Measurements from ENCODE around the gene TMPRSS3.

The TMPRSS3 gene

DNA sequence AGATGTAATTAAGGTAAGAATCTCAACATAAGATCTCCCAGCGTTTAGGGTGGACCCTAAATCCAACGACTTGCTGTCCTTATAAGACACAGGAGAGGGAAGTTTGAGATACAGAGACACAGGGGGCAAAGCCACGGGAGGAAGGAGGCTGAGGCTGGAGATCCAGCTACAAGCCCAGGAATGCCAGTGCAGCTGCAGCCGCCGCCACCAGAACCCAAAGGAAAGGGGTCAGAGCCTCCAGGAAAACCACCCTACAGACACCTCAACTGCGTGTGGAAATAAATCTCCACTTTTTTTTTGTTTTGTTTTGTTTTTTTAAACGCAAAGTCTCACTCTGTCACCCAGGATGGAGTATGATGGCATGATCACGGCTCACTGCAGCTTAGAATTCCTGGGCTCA lies 17.4 kb downstream of the TMPRSS3 start:
- TF ChIP-seq, protein P1, sequence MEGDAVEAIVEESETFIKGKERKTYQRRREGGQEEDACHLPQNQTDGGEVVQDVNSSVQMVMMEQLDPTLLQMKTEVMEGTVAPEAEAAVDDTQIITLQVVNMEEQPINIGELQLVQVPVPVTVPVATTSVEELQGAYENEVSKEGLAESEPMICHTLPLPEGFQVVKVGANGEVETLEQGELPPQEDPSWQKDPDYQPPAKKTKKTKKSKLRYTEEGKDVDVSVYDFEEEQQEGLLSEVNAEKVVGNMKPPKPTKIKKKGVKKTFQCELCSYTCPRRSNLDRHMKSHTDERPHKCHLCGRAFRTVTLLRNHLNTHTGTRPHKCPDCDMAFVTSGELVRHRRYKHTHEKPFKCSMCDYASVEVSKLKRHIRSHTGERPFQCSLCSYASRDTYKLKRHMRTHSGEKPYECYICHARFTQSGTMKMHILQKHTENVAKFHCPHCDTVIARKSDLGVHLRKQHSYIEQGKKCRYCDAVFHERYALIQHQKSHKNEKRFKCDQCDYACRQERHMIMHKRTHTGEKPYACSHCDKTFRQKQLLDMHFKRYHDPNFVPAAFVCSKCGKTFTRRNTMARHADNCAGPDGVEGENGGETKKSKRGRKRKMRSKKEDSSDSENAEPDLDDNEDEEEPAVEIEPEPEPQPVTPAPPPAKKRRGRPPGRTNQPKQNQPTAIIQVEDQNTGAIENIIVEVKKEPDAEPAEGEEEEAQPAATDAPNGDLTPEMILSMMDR (IDR thresholded peaks at IDR 0.05; ENCODE audit: borderline replicate concordance, insufficient read depth, low read depth, low read length) = no peak
- no peak overlapping the region for H3K4me3 ChIP-seq (ENCODE audit: low read depth, low read length)

DNA sequence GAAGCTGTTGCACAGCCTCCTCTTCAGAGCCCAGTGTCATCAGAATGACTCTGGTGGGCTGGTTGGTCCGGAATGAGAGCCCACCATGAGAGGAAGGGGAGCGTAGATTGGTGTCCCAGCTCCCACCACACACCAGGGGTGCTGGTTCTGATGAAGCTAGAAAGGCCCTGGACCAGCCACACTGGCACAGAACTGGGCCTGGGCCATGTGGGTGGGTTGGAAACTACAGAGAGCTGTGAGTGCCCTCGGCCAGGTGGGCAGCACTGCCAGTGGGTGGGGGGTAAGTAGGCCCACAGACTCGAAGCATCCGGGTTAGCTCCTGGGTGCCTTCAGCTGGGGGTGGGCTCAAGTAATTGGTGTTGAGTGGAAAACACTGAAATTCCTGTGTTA lies 17.9 kb downstream of the TMPRSS3 start:
- no peak overlapping the region for H3K4me3 ChIP-seq (ENCODE audit: low read depth, low read length)
- TF ChIP-seq, protein P1 (IDR thresholded peaks at IDR 0.05; ENCODE audit: borderline replicate concordance, insufficient read depth, low read depth, low read length) = no peak

DNA sequence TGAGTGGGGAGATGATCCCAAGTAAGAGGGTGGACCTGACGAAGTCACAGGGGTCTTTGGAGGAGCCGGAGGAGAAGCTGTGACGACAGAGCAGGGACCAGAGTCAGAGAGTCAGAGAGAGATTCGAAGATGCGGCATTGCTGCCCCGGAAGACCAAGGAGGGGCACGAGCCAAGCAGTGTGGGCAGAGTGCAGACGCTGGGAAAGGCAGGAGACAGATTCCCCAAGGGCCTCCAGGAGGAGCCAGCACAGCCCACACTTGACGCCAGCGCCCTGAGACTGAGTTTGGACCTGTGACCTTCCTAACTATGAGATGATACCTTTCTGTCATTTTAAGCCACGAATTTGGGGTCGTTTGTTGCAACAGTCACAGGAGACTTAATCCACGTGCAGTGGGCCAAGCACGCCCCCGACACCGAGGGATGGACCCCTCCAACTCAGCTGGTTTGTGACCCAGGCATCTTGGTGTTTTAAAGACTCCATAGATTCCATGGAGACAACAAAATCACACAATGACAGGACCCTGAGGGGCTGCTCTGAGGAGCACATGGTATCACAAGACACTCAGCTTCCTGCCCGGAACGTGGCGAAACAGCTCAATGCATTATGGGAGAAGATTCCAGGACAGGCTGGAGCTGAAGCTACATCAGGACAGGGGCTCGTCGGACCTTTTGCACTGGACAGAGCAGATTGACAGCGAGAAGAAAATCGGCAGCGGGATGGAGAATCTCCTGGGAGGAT lies 18.5 kb downstream of the TMPRSS3 start:
- TF ChIP-seq, protein P1 (IDR thresholded peaks at IDR 0.05; ENCODE audit: borderline replicate concordance, insufficient read depth, low read depth, low read length) = no peak
- H3K4me3 ChIP-seq (ENCODE audit: low read depth, low read length) = no peak overlapping the region

DNA sequence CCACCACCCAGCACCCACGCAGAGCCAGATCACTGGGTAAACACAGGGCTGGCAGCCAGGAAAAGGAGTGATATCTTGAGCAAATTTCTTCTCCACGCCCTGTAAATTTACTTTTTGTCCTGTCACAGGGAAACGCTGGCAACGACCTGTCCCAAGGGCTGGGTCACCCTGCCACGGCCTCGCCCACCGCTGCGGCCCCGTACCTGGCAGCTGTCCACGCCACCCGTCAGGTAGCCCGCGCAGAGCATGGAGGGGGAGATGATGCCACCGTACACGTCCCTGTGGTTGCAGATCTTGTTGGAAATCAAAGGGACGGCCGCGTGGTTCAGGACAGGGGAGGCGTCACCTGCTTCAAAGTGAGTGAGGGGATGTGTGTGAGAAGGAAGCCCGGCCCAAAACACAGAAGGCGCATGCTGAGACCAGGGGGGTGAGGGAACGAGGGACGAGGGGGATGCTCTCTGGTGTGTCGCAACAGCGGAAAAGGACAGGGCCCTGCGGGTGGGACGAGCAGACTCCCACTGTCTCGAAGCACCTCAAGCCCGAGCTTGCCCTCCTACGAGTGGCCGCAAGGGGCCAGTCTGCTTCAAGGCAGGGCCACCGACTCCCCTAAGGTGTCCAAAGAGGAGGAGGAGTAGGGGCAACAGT lies 19.4 kb downstream of the TMPRSS3 start:
- TF ChIP-seq, protein P1 (IDR thresholded peaks at IDR 0.05; ENCODE audit: borderline replicate concordance, insufficient read depth, low read depth, low read length) = no peak
- H3K4me3 ChIP-seq (ENCODE audit: low read depth, low read length) = no peak overlapping the region

DNA sequence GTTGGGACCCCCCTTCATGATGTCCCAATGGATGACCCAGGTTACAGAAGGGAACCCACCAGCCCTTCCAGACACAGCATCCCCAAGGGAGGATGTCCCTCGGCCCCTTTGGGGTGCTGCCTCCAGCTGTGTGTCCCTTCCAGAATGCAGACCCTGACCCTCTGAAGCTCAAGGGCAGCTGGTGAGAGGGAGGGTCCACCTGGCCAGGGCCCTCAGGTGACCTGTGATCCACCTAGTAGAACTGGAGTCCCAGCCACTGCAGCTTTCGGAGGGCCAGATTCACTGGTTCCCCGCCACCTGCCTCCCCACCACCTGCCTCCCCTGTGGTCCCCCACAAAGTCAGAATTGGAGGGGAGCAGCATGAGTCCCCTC lies 19.9 kb downstream of the TMPRSS3 start:
- TF ChIP-seq, protein P1 (IDR thresholded peaks at IDR 0.05; ENCODE audit: borderline replicate concordance, insufficient read depth, low read depth, low read length) = no peak
- no peak overlapping the region for H3K4me3 ChIP-seq (ENCODE audit: low read depth, low read length)

DNA sequence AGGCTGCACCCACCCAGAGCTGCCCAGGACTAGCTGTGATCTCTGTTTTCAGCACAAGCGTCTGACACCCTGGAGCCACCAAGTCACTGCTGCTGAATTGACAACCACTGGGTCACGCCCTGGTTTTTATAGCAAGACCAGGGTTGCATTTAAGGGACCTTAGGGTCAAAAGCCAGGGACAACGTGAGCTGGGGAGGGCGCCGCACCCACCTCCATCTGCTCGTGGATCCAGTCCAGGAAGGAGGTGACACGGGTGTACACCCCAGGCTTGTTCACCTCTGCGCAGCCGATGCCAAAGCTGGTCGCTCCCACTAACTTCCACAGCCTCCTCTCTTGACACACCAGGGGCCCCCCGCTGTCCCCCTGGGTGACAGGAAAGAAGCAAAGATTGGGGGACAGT lies 20.3 kb downstream of the TMPRSS3 start:
- no peak overlapping the region for H3K4me3 ChIP-seq (ENCODE audit: low read depth, low read length)
- TF ChIP-seq, protein P1 (IDR thresholded peaks at IDR 0.05; ENCODE audit: borderline replicate concordance, insufficient read depth, low read depth, low read length) = no peak
